Measurements from ENCODE around the gene MOCS2. TPM values are rescaled to one million over a fixed set of nuclear protein-coding genes. Genes with fewer than 3 reads are reported as not detected.

MOCS2 gene
- total RNA-seq, 2 experiments from 2014 or later: 12.1 to 23.2 TPM

DNA sequence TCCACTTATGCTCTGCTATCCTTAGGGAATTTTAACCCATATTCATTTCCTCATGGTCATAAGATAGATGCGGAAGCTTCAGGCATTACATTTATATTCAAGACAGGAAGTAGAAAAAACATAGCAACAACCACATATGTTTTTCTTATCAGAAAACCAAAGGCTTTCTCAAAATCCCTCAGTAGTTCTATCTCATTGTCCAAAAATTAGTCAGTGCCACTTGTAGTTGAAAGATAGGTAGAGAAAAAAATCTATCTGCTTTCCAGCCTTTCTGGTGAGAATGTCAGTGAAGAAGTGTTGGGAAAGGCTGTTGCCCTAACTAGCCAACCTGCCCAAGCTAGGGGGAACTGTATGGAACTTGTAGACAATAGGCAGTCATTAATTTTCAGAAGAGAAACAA, 23.5 kb upstream of the MOCS2 start:
- no peaks in the 10 kb centered on the region for H3K4me1 ChIP-seq (ENCODE audit: insufficient read depth, low read length, poor library complexity, severe bottlenecking)
- H3K36me3 ChIP-seq (ENCODE audit: insufficient read depth, low read length): no peaks in the 10 kb centered on the region
- no TSS peak for BruUV-seq (replicated peaks)
- DNase-seq (ENCODE audit: low spot score): no peak
- no peak overlapping the region for H2AFZ ChIP-seq (ENCODE audit: low read length)
- no peaks in the 10 kb centered on the region for H4K20me1 ChIP-seq (ENCODE audit: insufficient read depth, low read length)
- H3K27ac ChIP-seq (ENCODE audit: low read depth, low read length, poor library complexity, severe bottlenecking): no peak overlapping the region
- H3K4me2 ChIP-seq (ENCODE audit: low read length): no peak overlapping the region
- no peak for TF ChIP-seq EZH2phosphoT487 (IDR thresholded peaks at IDR 0.05; ENCODE audit: borderline replicate concordance, low read depth, low read length)
- TF ChIP-seq, protein P1, sequence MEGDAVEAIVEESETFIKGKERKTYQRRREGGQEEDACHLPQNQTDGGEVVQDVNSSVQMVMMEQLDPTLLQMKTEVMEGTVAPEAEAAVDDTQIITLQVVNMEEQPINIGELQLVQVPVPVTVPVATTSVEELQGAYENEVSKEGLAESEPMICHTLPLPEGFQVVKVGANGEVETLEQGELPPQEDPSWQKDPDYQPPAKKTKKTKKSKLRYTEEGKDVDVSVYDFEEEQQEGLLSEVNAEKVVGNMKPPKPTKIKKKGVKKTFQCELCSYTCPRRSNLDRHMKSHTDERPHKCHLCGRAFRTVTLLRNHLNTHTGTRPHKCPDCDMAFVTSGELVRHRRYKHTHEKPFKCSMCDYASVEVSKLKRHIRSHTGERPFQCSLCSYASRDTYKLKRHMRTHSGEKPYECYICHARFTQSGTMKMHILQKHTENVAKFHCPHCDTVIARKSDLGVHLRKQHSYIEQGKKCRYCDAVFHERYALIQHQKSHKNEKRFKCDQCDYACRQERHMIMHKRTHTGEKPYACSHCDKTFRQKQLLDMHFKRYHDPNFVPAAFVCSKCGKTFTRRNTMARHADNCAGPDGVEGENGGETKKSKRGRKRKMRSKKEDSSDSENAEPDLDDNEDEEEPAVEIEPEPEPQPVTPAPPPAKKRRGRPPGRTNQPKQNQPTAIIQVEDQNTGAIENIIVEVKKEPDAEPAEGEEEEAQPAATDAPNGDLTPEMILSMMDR (conservative IDR thresholded peaks at IDR 0.05; ENCODE audit: low read length): no peak
- H3K4me3 ChIP-seq (ENCODE audit: low read depth, low read length, poor library complexity, severe bottlenecking): no peak overlapping the region
- CTCF ChIA-PET (ENCODE audit: unreplicated experiment): no interaction called here
- intact Hi-C loops (cut with micrococcal nuclease; ENCODE audit: unreplicated experiment): no loop called here
- no peaks in the 10 kb centered on the region for H3K9me3 ChIP-seq (ENCODE audit: low read length)
- no peaks in the 10 kb centered on the region for H3K79me2 ChIP-seq (ENCODE audit: insufficient read depth, low read depth, low read length)
- no peaks in the 10 kb centered on the region for H3K9me2 ChIP-seq (ENCODE audit: insufficient read depth, low read length)
- POLR2A ChIA-PET: interaction anchor here (1.3 kb wide), 1 partner anchor 23 kb away, joined by 3 read pairs; the partner anchor contains the start of gene MOCS2

DNA sequence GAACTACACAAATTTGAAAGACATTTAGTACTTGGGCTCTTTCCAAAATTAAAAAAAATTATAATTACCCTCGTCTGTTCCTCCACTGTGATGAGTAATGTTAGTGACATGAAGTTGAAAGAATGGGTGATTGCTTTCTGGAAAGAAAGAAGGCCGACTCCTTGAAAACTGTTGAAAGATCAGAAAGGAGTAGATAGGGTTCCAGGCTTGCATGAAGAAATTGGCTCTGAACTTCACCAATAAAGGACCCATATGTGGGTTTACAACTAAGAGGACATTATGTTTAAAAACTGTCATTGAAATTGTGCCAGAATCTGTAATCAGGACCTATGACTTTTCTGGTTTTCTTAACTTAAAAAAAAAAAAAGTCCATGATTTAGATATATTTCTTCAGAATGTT, 20.7 kb upstream of the MOCS2 start:
- Histone ChIP-seq H2AFZ (ENCODE audit: low read length) (no peak overlapping the region), H3K9me2 (ENCODE audit: insufficient read depth, low read length) (no peaks in the 10 kb centered on the region), H3K4me1 (ENCODE audit: insufficient read depth, low read length, poor library complexity, severe bottlenecking) (no peaks in the 10 kb centered on the region), H3K4me2 (ENCODE audit: low read length) (no peak overlapping the region), H3K36me3 (ENCODE audit: insufficient read depth, low read length) (no peaks in the 10 kb centered on the region), H3K27ac (ENCODE audit: low read depth, low read length, poor library complexity, severe bottlenecking) (no peak overlapping the region), H3K4me3 (ENCODE audit: low read depth, low read length, poor library complexity, severe bottlenecking) (no peak overlapping the region), H4K20me1 (ENCODE audit: insufficient read depth, low read length) (no peaks in the 10 kb centered on the region), H3K79me2 (ENCODE audit: insufficient read depth, low read depth, low read length) (no peaks in the 10 kb centered on the region), H3K9me3 (ENCODE audit: low read length) (no peaks in the 10 kb centered on the region)
- no peak for DNase-seq (ENCODE audit: low spot score)
- ChIA-PET POLR2A (no interaction called here), CTCF (ENCODE audit: unreplicated experiment) (no interaction called here)
- no TSS peak for BruUV-seq (replicated peaks)
- intact Hi-C loops (cut with micrococcal nuclease; ENCODE audit: unreplicated experiment): no loop called here
- TF ChIP-seq, protein P1 (conservative IDR thresholded peaks at IDR 0.05; ENCODE audit: low read length): no peak
- TF ChIP-seq EZH2phosphoT487 (IDR thresholded peaks at IDR 0.05; ENCODE audit: borderline replicate concordance, low read depth, low read length): no peak

DNA sequence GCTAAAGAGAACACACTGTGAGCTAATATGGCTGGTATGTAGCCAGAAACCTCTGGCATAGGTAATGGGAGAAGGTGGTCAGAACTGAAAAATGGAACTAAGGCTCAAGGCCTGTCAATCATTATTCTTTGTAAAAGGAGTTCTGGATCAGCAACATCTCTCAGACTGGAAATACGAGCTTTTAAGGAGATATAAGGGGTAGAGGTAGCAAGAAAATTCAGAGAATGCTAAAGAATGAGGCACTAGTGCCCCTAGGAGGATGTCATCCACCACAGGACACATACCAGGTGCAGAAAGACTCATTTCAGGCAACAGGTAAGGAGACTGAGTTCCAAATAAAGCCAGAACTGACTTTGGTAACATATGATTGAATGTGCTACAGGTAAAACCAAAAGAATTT, 18.9 kb upstream of the MOCS2 start:
- BruUV-seq (replicated peaks): no TSS peak
- TF ChIP-seq EZH2phosphoT487 (IDR thresholded peaks at IDR 0.05; ENCODE audit: borderline replicate concordance, low read depth, low read length): no peak
- TF ChIP-seq, protein P1 (conservative IDR thresholded peaks at IDR 0.05; ENCODE audit: low read length): no peak
- H3K4me3 ChIP-seq (ENCODE audit: low read depth, low read length, poor library complexity, severe bottlenecking): no peak overlapping the region

More for the DNA sequence above, 18.9 kb upstream of the MOCS2 start:
- Histone ChIP-seq H3K4me2 (ENCODE audit: low read length) (no peak overlapping the region), H3K79me2 (ENCODE audit: insufficient read depth, low read depth, low read length) (no peaks in the 10 kb centered on the region), H3K9me2 (ENCODE audit: insufficient read depth, low read length) (no peaks in the 10 kb centered on the region), H4K20me1 (ENCODE audit: insufficient read depth, low read length) (no peaks in the 10 kb centered on the region), H3K4me1 (ENCODE audit: insufficient read depth, low read length, poor library complexity, severe bottlenecking) (no peaks in the 10 kb centered on the region), H2AFZ (ENCODE audit: low read length) (no peak overlapping the region), H3K36me3 (ENCODE audit: insufficient read depth, low read length) (no peaks in the 10 kb centered on the region), H3K9me3 (ENCODE audit: low read length) (no peaks in the 10 kb centered on the region), H3K27ac (ENCODE audit: low read depth, low read length, poor library complexity, severe bottlenecking) (no peak overlapping the region)
- POLR2A ChIA-PET: interaction anchor here (0.7 kb wide), 3 partner anchors 11 to 1365 kb away, joined by 4 read pairs; no protein-coding TSS in a partner anchor
- CTCF ChIA-PET (ENCODE audit: unreplicated experiment): no interaction called here
- no peak for DNase-seq (ENCODE audit: low spot score)
- intact Hi-C loops (cut with micrococcal nuclease; ENCODE audit: unreplicated experiment): no loop called here
